A549 (cell line): ENCODE data around the gene MTTP.

ENCODE experiments used
- CTCF ChIP-seq: fragments of >200 bp; sonication (Bioruptor Twin); formaldehyde crosslinking; IDR thresholded peaks from 3 replicates; pipeline ENCODE4 v1.5.1; 2016
- EP300 ChIP-seq, 2 experiments: fragments of >200 bp; sonication (Bioruptor Twin); formaldehyde crosslinking; IDR thresholded peaks; 2 replicates in 1 of 2; 3 replicates in 1 of 2; pipeline ENCODE4 v1.6.1; 2016 to 2017
- MAFK ChIP-seq: fragments of 450-650 bp; IDR thresholded peaks from 2 replicates; pipeline ENCODE4 v1.6.1; 2014; ENCODE audit not compliant: partially characterized antibody

- peak; percentile 80 for TF ChIP-seq MAFK
- TF ChIP-seq CTCF, result no peak
- TF ChIP-seq EP300 (IDR thresholded peaks at IDR 0.05), result no peak
These were observed 19.4 kb downstream of the MTTP start for GRCh38 chr4:99593781-99594641.
